ENCODE data around the gene IGFL1.
"Not testable (repeated sequence)": the region's sequence is repeated elsewhere in the genome, so short reads cannot be mapped to it uniquely, and the experiment has no call there.

The IGFL1 gene

DNA sequence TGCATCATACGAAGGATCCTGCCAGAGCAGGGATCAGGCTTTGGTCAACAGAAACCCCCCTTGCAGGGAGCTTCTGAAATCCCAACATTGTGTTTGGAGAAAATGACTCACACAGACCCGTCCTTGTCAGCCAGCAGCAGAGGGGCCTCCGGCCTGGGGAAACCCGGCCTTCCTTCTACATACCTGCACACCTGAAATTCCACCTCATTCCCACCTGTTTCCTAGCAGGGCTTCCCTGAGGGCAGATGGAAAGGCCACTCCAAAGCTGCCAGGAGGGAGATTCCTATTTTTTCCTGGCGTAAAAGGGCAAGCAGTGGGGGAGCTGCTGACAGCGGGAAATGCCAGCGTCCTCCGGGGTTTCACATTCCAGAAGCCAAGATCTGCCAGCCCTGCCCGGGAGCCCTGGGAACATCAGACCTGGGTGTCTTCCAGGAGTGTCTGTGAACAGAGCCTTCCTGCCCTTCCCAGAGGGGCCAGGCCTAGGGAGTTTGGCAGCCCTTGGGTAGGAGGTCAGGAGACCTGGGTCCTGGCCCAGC lies 3.0 kb upstream of the IGFL1 start:
- no peak for DNase-seq

DNA sequence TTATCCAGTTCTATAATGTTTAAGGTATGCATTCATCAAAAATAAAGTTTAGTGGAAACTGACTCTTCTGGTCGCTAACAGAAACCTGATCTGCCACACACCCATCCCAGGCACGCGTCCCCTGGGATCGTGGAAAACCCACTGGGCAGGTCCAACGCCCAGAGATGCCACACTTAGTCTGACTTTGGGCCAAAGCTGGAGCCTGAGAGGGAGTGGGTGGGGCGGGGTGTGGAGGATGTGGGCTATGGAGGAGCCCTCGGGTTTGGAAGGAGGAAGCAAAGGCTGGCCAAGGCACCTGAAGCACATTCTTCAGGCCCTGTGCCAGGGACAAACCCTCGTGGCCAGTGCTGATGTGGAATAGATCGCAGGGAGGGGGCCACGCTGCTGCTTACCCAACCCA lies 2.5 kb downstream of the IGFL1 start:
- DNase-seq: no peak

DNA sequence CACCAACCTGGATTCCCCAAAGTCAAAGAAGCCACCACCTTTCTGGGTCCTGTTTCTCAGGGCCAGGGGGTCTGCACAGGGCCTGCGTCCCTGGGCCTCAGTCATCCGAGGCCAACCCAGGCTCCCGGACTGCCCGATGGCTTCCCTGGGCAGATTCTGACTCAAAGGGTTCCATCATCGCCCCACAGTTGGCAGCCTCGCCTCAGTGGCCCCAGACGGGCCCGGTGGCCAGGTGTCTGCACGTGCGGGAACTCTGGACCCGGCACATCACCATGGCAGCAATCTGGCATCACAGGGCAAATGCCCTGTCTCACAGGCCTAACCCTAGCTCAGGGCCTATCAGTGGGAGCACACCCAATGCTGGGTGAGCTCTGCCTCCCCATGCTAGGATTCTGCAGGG lies 2.9 kb downstream of the IGFL1 start:
- DNase-seq: no peak

DNA sequence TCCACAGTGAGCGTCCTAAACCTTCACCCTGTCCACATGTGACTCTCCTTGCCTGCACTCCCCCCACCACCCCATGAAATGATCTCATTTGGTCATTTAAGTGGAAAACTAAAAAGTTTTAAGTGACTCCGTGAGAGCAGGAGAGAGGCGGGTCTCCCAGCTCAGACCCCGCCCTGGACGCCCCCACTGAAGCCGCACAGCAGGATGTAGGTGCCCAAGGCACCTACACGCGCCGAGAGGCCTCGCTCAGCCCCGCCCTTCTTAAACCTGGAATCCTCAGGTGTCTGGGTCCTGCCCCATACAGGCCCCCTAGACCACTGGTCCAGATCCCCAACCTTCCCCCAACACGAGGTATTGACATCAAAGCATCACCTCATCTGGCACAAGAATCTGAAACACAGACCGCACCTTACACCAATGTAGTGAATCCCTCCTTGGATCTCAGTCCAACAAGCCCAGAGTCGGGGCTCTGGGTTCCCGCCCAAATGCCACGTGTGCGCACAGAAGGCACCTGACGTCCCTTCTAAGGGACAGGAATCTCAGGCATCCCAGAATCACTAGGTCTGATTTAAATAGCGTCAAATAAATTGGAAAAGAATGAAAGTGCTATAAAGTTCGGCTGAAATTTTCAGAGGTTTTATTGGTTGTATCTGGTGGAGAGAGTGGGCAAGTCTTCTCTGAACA lies 3.5 kb downstream of the IGFL1 start:
- no peak for DNase-seq

DNA sequence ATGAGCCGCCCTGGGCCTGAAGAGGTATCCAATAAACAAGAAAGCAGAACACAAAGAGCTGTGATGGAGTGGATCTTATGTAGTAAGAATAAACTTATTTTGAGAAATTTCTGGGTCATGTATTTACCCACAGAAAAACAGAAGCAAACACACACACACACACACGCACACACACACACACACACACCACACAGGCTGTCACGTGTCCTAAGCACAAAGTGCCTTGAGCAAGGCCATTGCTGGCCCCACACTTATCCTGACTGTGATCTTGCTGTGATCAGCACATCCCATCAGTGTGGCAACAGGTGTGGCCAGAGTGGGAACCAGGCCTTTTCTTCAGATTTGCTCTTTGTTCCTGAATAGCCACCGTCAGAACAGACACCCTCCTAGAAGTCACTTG lies 4.3 kb downstream of the IGFL1 start:
- not testable (repeated sequence) for DNase-seq

DNA sequence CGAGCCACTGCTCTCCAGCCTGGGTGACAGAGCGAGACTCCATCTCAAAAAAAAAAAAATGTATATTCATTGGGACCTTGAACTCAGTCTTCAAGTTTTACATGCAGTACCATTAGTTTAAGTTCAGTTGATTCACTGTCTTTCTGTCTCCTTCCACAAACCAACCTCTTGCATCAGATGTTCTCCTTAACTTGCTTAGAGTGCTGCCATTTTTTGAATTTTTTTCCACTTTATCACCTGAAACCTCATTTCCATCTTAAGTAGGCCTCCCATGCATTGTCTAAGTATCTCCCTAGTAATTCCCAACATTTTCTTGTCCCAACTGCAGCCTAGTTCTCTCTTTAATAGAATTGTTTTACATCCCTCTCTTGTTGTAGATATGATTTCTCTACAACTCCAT lies 8.6 kb downstream of the IGFL1 start:
- DNase-seq: not testable (repeated sequence)

DNA sequence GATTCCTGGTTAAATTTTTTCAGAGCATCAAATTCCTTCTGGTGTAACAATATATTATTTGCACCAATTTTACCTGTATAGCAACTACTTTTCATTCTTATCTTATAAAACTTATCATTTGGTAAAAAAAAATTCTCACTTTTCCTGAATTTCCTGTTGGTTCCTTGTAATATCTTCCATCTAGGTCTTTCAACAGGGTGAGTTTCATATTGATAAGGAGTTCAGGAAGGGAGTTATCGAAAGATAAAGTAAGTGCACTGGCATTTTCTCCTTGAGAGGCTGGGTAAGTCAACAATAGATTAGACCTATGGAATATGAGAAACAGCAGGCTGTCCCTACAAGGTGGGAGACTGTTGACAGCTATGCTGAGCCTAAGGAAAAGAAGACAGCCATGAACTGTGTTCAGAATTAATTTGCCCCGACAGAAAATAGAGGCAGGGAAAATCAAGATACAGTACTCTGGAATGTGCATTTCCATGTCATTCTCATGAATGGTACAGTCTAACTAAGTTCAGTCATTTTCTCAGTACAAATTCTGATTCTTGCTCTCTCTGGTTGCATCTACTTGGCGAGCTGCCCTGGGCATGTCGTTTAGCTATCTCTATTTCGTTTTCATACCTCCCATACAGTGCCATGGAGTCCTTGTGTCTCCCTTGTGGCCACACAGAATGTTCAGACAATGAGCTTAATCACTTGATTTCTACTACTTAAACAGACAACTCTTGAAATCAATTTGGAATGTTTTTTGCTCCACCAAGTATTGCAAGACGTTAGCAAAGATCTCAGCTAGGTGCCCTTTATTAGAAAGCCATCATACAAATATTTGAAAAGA lies 9.9 kb downstream of the IGFL1 start:
- DNase-seq: no peak

DNA sequence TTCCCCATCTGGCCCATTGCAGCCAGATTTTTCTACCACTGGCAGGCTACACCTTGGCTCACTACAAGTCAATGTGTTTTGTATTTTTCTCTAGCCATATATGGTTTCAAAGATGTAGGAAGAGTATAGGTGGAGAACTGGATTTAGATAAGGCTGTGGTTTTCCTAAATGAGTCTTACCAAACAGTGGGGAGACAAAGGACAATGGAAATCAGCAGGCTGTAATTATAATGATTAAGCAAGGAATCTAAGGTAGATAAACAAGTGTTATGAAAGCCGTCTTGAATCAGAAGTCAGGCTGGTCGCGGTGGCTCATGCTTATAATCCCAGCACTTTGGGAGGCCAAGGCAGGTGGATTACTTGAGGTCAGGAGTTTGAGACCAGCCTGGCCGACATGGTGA lies 11.2 kb downstream of the IGFL1 start:
- DNase-seq: no peak

DNA sequence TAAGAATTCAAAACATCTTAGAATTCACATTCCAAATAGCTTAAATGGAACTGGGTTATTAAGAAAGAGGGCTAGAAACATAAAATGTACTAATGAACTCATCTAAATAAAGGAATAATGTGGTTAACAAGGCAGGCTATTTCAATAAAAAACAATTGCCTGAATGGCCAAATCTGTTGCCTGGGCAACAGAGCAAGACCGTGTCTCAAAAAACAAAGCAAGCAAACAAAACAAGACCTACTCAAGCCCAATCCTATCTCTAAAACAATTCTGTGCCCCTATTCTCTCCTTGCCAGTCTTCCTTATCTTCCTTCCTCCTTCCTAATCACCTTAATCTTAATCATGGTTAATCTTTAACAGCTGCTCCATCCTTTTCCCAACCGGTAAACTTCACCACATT lies 12.1 kb downstream of the IGFL1 start:
- no peak for DNase-seq

DNA sequence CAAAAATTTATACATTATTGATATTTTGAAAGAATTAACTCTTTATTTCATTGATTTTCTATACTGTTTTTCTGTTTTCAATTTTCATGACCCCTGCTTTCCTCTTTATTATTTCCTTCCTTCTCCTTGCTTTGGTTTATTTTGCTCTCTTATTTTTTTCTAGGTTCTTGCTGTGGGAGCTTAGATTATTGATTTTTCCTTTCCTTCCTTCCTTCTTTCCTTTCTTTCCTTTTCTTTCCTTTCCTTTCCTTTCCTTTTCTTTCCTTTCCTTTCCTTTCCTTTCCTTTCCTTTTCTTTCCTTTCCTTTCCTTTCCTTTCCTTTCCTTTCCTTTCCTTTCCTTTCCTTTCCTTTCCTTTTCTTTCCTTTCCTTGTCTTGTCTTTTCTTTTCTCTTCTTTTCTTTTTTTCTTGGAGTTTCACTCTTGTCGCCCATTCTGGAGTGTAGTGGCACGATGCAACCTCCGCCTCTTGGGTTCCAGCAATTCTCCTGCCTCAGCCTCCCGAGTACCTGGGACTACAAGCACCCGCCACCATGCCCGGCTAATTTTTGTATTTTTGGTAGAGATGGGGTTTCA lies 13.6 kb downstream of the IGFL1 start:
- not testable (repeated sequence) for DNase-seq

DNA sequence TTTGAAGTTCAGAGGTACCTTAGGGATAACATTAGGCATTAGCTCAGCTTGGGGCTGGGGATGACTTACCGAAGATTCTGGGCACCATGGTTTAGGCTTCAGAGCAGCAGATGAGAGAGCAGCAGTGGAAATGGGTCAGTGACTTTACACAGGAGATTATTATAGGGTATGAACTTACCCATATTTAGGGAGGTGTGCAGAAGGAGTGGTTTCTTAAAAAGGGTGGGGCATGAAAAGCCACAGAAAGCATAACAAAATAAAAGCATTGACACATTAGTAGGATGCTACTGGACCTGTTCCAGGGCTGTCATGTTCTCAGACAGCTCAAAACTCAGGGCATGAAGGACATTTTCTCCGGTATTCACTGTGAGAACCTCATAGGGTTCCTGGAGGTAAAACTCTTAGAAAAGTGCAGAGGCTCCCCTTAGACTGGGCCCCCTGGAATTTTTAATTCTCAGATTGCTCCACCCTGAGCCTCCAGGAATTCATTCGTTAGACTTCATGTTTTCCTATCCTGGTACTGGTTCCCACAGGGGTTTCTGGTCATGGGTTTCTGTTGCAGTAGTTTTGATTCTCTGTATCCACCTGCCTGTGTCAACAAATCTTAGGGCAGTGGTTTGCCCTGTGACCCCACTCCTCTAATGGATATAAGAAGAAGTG lies 20.7 kb downstream of the IGFL1 start:
- no peak for DNase-seq

DNA sequence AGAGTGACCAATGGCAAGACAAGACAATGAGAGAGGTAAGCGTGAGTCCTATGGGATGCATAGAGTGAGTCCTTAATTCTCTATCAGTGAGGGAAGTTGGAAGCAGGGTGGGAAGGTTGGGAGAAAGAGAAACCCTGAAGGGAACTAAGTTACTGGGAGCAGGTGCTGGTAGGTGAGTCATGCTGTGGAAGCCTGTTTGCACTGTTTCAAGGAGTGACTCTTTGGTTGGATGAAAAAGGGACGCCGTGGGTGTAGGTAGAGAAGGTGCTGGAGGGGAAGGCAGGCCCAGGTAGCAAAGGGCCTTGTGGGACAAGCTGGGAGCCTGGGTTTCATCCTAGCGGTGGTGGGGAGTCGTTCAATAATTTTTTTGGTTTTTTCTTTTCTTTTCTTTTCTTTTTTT lies 21.9 kb downstream of the IGFL1 start:
- no peak for DNase-seq

DNA sequence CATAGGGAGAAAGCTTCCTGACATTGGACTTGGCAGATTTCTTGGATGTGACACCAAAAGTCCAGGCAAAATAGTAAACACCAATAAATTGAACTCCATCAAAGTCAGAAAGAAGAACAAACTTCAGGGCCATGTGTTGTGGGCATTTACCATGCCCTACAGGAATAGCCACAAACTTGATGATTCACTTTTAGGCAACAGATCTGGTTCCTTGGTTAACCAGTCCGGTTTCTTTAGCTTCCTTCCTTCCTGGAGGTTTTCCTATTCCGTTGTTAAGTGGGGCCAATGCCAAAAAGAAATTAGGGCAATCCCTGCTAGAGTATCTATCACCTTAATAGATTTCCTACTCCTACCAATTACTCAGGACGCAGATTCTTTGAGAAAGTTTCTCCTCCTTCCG lies 25.2 kb downstream of the IGFL1 start:
- DNase-seq: no peak

DNA sequence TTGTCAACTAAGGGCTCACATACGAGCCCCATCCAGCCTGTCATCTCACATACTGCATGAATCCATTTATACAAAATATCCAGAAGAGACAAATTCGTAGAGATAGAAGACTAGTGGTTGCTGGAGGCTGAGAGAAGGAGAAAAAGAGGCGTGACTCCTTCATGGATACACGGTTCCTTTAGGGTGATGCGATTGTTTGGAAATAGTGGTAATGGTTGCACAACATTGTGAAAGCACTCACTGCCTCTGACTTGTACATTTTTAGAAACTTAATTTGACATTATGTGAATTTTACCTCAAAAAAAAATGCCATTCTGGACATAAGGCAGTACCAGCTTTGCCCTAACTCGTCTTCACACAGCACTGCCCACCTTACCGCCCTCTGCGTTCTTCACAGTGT lies 27.3 kb downstream of the IGFL1 start:
- no peak for DNase-seq

DNA sequence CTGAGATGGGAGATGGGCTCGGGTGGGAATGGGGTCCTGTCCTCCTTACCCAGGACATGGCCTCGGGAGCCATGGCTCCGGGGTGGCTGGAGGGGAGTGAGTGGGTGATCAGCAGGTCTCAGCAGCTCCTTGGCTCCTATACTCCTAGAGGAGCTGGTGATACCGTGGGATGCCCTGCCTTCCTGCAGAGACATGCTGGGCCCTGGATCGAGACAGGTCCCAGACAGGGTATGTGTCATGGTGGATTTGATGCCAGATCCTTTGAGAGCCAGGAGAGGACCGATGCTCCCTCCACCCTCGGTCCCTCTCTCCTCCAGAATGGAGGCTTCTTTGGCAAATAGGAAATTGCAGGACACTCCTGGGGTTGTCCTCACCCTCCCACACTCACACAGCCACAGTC lies 32.0 kb downstream of the IGFL1 start:
- DNase-seq: not testable (repeated sequence)

DNA sequence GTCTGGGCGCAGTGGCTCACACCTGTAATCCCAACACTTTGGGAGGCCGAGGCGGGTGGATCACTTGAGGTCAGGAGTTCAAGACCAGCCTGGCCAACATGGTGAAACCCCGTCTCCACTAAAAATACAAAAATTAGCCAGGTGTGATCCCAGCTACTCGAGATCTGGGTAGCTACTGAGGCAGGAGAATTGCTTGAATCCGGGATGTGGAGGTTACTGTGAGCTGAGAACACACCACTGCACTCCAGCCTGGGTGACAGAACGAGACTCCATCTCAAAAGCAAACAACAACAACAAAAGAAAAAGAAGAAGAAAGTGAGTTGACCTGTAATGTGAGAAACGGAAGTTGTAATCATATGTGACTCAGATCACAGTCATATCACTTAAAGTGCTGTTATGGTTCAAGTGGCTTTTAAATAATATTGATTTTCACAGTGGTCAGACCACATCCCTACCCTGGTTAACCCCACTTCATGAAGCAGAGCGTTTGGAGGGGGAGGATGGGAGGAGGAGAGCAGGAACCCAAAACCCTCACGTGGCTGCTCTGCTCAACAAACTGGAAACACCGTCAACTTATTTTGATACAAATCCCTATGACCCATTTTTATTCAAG lies 33.2 kb downstream of the IGFL1 start:
- peak; percentile 65 for DNase-seq

DNA sequence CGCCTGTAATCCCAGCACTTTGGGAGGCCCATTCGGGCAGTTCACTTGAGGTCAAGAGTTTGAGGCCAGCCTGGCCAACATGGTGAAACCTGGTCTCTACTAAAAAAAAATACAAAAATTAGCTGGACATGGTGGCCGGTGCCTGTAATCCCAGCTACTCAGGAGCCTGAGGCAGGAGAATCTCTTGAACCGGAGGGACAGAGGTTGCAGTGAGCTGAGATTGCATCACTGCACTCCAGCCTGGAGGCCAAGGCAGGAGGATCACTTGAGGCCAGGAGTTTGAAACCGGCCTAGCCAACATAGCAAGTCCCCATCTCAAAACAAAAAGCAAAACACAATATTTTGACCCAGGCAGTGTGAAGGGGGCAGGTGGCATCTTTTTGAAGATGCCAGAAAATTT lies 35.3 kb downstream of the IGFL1 start:
- not testable (repeated sequence) for DNase-seq

DNA sequence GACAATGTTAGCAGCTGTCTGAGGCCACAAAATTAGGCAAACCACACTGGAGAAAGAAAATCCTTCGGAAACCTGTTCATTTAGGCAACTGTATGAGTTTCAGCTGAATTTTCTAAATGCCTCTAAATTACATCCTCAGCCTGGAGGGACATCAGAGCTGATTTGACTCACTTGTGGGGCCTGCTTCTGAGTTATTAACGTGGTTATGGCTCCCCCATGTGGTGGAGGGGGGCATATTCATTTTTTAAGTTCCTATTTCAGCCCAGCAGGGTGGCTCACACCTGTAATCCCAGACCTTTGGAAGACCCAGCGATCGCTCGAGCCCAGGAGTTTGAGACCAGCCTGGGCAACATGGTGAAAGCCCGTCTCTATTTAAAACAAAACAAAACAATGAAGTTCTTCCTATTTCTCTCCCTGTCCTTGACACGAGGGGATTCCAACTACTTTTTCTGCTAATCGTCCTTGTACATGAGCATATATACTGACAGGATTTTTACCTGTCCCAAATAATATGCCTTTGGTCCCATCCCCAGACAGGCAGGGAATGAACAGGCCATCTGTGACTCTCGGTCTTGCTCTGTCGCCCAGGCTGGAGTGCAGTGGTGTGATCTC lies 35.8 kb downstream of the IGFL1 start:
- DNase-seq: peak; percentile 72

DNA sequence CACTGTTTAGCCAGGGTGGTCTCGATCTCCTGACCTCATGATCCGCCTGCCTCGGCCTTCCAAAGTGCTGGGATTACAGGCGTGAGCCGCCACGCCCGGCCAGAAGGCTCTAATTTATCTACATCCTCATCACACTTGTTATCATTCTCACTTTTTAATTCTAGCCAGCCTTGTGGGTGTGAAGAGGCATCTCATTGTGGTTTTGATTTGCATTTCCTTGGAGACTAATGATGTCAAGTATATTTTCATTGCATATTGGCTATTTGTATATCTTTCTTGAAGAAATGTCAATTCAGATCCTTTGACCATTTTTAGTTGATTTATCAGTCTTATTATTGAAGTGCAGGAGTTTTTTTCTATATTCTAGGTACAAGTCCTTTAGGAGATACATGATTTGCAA lies 39.6 kb downstream of the IGFL1 start:
- no peak for DNase-seq

DNA sequence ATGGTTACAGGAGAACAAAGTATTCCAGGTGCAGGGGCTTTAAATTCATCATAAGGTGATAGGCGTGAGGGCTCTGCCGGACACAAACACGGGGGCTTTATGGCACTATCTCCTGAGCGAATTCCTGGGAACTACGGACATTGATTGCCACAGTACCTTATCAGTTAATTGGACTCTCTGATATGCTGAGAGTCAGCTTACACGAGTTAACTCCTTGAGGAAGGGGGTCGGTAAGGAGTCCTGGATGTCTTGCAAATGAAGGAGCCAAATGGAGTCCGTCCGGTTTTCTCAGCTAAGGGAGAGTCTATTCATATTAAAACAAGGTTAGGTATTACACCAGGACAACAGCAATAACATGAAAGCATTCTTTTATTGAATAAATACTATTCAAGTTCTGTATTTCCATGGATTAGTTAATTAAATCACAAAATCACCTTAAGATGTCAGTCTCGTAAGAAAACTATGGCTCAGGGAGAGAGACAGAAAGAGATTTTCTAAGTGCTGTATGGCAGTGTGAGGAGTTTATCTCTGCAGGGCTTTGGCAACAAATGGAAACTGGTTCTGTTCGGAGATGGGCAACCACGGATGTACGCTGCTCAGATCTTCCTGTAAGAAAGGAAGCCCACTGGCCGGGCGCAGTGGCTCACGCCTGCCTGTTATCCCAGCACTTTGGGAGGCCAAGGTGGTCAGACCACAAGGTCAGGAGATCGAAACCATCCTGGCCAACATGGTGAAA lies 41.1 kb downstream of the IGFL1 start:
- DNase-seq: no peak

DNA sequence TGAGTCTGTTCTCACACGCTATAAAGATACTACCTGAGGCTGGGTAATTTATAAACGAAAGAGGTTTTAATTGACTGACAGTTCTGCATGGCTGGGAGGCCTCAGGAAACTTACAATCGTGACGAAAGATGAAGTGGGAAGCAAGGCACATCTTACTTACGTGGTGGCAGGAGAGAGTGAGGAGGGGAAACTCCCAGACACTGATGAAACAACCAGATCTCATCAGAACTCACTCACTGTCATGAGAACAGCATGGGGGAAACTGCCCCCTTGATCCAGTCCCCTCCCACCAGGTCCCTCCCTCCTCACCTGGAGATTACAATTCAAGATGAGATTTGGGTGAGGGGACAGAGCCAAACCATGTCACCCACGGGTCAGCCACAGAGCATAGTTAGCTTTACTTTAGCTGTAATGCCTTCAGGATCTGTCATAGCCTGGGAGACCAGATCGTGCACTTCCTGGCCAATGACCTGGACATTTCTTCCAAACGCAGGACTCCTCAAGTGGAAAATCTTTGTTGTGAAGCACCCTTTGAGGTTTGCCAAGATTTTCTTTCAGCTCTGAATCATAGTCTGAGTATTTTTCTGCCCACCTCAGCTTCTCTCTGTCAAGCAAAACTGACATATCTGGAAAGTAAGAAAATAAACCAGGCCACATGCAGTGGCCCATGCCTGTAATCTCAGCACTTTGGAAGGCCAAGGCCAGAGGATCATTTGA lies 42.1 kb downstream of the IGFL1 start:
- DNase-seq: peak; percentile 99

Data from kidney glomerular epithelial cell (primary cell).